ENCODE results near the gene BTBD19. TPM values are rescaled to one million over a fixed set of nuclear protein-coding genes. Genes with fewer than 3 reads are reported as not detected.

BTBD19 gene
- total and polyA plus RNA-seq, 2 of the 8 experiments (the other 6 are each of a cell fraction or from before 2014, with no cell fraction given) = 1.1 TPM

- no peak overlapping the region for H3K18ac ChIP-seq (ENCODE audit: extremely low read depth, low read length)
- no peak overlapping the region; the same call in 1 of the 2 replicates for H4K8ac ChIP-seq (ENCODE audit: extremely low read depth, insufficient read depth, low read length)
Observed at GRCh38 chr1:44777969-44778635, 30.2 kb upstream of the BTBD19 start.

More at GRCh38 chr1:44777969-44778635, 30.2 kb upstream of the BTBD19 start:
- H2BK12ac ChIP-seq (ENCODE audit: low read depth, low read length) = no peak overlapping the region
- H3K4me2 ChIP-seq (ENCODE audit: insufficient read depth in 1 of 2, low read depth in 2 of 2, low read length in 2 of 2) = peak overlapping the region; percentile 93 to 98
- ChIA-PET POLR2A (ENCODE audit: partially characterized antibody) (interaction anchor here (0.6 to 23.6 kb wide), 17 partner anchors 9 to 734 kb away, joined by 3 to 428 read pairs (median 15); partner anchors contain the start of genes BEST4, BTBD19, DYNLT4 and HECTD3), CTCF (ENCODE audit: partially characterized antibody) (interaction anchor here (0.6 to 1.2 kb wide), 2 partner anchors 13 to 556 kb away, joined by 3 to 4 read pairs; no protein-coding TSS in a partner anchor)
- no peak overlapping the region for H4K5ac ChIP-seq (ENCODE audit: insufficient read length, low read depth, low read length)
- no peak overlapping the region for H2BK15ac ChIP-seq (ENCODE audit: low read length)
- H3K79me2 ChIP-seq (ENCODE audit: control insufficient read depth in 1 of 2, insufficient read depth in 2 of 2, low read length in 2 of 2) = peaks cover 15 to 33% of the 10 kb centered on the region in 2 experiments
- H3K27me3 ChIP-seq (replicated peaks in 1 of 4; ENCODE audit: control insufficient read depth in 3 of 4, extremely low read depth in 1 of 4, insufficient read depth in 3 of 4, low read length in 3 of 4) = no peaks in the 10 kb centered on the region
- no peak overlapping the region for H2BK120ac ChIP-seq (replicated peaks; ENCODE audit: low read depth, low read length)
- FAIRE-seq (no peak), DNase-seq (ENCODE audit: low read depth in 1 of 2, low spot score in 2 of 2) (no peak)
- no peak overlapping the region for H2AFZ ChIP-seq (ENCODE audit: low read length)
- no peaks in the 10 kb centered on the region for H3K9me3 ChIP-seq (ENCODE audit: insufficient read depth in 2 of 2, low read depth in 1 of 2, low read length in 1 of 2)
- H2BK5ac ChIP-seq (ENCODE audit: low read depth, low read length) = peak overlapping the region; percentile 8; the same call in 1 of the 2 replicates
- H3K4ac ChIP-seq (replicated peaks; ENCODE audit: insufficient read length, low read depth, low read length) = no peak overlapping the region
- no peak overlapping the region for H3K14ac ChIP-seq (ENCODE audit: insufficient read length)
- peaks cover 16% of the 10 kb centered on the region for H3K23me2 ChIP-seq (ENCODE audit: low read depth, low read length)
- H3K36me3 ChIP-seq (ENCODE audit: control insufficient read depth in 2 of 4, insufficient read depth in 4 of 4, low read length in 3 of 4) = peaks cover 24 to 54% (median 34%) of the 10 kb centered on the region in 4 experiments
- H3K23ac ChIP-seq (ENCODE audit: insufficient read length) = no peak overlapping the region
- H3K56ac ChIP-seq (replicated peaks; ENCODE audit: insufficient read length, low read depth, low read length) = no peak overlapping the region
- H2BK20ac ChIP-seq (ENCODE audit: low read length) = no peak overlapping the region
- H3K4me1 ChIP-seq (replicated peaks in 1 of 4; ENCODE audit: control insufficient read depth in 3 of 4, insufficient read depth in 4 of 4, low read length in 3 of 4) = peaks cover 0 to 8% (median 2%) of the 10 kb centered on the region in 4 experiments; a peak in 5 of 7 replicates
- H4K91ac ChIP-seq (replicated peaks; ENCODE audit: insufficient read length, low read length) = no peak overlapping the region
- H3K79me1 ChIP-seq (ENCODE audit: low read depth, low read length) = peaks cover 3% of the 10 kb centered on the region; the same call in 1 of the 2 replicates
- H4K20me1 ChIP-seq (replicated peaks in 1 of 2; ENCODE audit: control insufficient read depth in 1 of 2, insufficient read depth in 2 of 2, low read length in 2 of 2) = peaks cover 13 to 21% of the 10 kb centered on the region in 2 experiments
- peak overlapping the region in 2 of 4 experiments; percentile 1 to 68; a peak in 2 of 8 replicates for H3K4me3 ChIP-seq (ENCODE audit: extremely low read depth in 1 of 4, insufficient read depth in 2 of 4, low read depth in 3 of 4, low read length in 4 of 4)
- no peak overlapping the region; a peak in 1 of 7 replicates for H3K9ac ChIP-seq (replicated peaks in 1 of 4; ENCODE audit: extremely low read depth in 1 of 4, low read depth in 3 of 4, low read length in 3 of 4)
- H3K27ac ChIP-seq (ENCODE audit: low read depth, low read length) = no peak overlapping the region
- TF ChIP-seq POLR2AphosphoS5 (IDR thresholded peaks at IDR 0.05; ENCODE audit: low read depth, low read length) (0 out of 2 replicates have a peak, but pooled peaks have one; percentile 20), POLR2A (IDR thresholded peaks at IDR 0.05; ENCODE audit: control extremely low read depth in 1 of 2, low read depth in 2 of 2, low read length in 2 of 2) (peak in 1 of 2 experiments; percentile 55; a peak in 1 of 3 replicates), BACH1 (IDR thresholded peaks at IDR 0.05; ENCODE audit: low read length) (no peak)
- 94% methylated on average over 13 of the region's 13 CpGs; no CpG with 5 or more reads in 1 of the 2 experiments for WGBS, 2 experiments (ENCODE audit: extremely low coverage in 1 of 2, insufficient coverage in 1 of 2, insufficient read length in 1 of 2, insufficient replicate concordance in 2 of 2, low coverage in 1 of 2, low lambda C conversion rate in 2 of 2, missing lambda C conversion rate in 1 of 2)
- no peak overlapping the region for H2AK5ac ChIP-seq (ENCODE audit: low read depth, low read length)

Measured in H1 (cell line).